CD4-positive, alpha-beta T cell treated with Interferon gamma for 1 hour (primary cell): ENCODE measurements around the gene AOAH.
"Not testable (repeated sequence)": the region's sequence is repeated elsewhere in the genome, so short reads cannot be mapped to it uniquely, and the experiment has no call there.

Experiments used
- DNase-seq: peaks from one replicate; pipeline ENCODE4 v3.0.0-alpha.2; 2020

AOAH gene

GRCh38 chr7:36535866-36536664 is 188.2 kb downstream of the AOAH start:
- no peak for DNase-seq

GRCh38 chr7:36533717-36534116 is 190.6 kb downstream of the AOAH start:
- no peak for DNase-seq

- no peak for DNase-seq
Observed at GRCh38 chr7:36532981-36533499, 191.3 kb downstream of the AOAH start.

GRCh38 chr7:36531951-36532350 is 192.3 kb downstream of the AOAH start:
- DNase-seq: no peak

GRCh38 chr7:36530456-36530855 is 193.8 kb downstream of the AOAH start:
- DNase-seq: no peak

GRCh38 chr7:36527549-36527913 is 196.8 kb downstream of the AOAH start:
- DNase-seq: no peak

- no peak for DNase-seq
Observed at GRCh38 chr7:36526863-36527548, 197.3 kb downstream of the AOAH start.

- no peak for DNase-seq
Observed at GRCh38 chr7:36523371-36524101, 200.8 kb downstream of the AOAH start.

- no peak for DNase-seq
Observed at GRCh38 chr7:36522453-36523007, 201.8 kb downstream of the AOAH start.

GRCh38 chr7:36521911-36522310 is 202.4 kb downstream of the AOAH start:
- DNase-seq: no peak

GRCh38 chr7:36521133-36521532 is 203.2 kb downstream of the AOAH start:
- DNase-seq: no peak

- DNase-seq: no peak
Observed at GRCh38 chr7:36515847-36516246, 208.4 kb downstream of the AOAH start.

GRCh38 chr7:36514289-36515243 is 209.7 kb downstream of the AOAH start:
- DNase-seq: no peak

- no peak for DNase-seq
Observed at GRCh38 chr7:36513393-36513792, 210.9 kb downstream of the AOAH start.

GRCh38 chr7:36512616-36513015 is 211.7 kb downstream of the AOAH start:
- DNase-seq: no peak

GRCh38 chr7:36509962-36510361 is 214.3 kb downstream of the AOAH start:
- no peak for DNase-seq

GRCh38 chr7:36507475-36508440 is 216.5 kb downstream of the AOAH start:
- DNase-seq: no peak

- DNase-seq: no peak
Observed at GRCh38 chr7:36506820-36507219, 217.5 kb downstream of the AOAH start.

- no peak for DNase-seq
Observed at GRCh38 chr7:36506130-36506798, 218.0 kb downstream of the AOAH start.

- not testable (repeated sequence) for DNase-seq
Observed at GRCh38 chr7:36504617-36505016, 219.7 kb downstream of the AOAH start.
